MG63 (cell line): ENCODE data around the gene SLC22A15. TPM values are rescaled to one million over a fixed set of nuclear protein-coding genes. Genes with fewer than 3 reads are reported as not detected.
A peak's percentile ranks its signal among the peaks of the same experiment; 100 is the strongest.
"Not testable (repeated sequence)": the region's sequence is repeated elsewhere in the genome, so short reads cannot be mapped to it uniquely, and the experiment has no call there.

ENCODE experiments used
- DNase-seq: peaks from one replicate; pipeline ENCODE4 v3.0.0-alpha.2; 2020
- H3K27me3 ChIP-seq: fragments of 250-450 bp; sonication (Bioruptor Pico); 2 replicates; pipeline ENCODE4 v1.5.1; 2020; ENCODE audit warnings: mild to moderate bottlenecking, moderate library complexity
- H3K36me3 ChIP-seq: fragments of 250-450 bp; sonication (Bioruptor Pico); 2 replicates; pipeline ENCODE4 v1.5.1; 2020; ENCODE audit warnings: mild to moderate bottlenecking, moderate library complexity
- H3K4me3 ChIP-seq: fragments of 250-450 bp; sonication (Bioruptor Pico); 2 replicates; pipeline ENCODE4 v1.5.1; 2020; ENCODE audit warnings: mild to moderate bottlenecking, moderate library complexity
- H3K9me3 ChIP-seq: fragments of 250-450 bp; sonication (Bioruptor Pico); 2 replicates; pipeline ENCODE4 v1.5.1; 2020; ENCODE audit warnings: mild to moderate bottlenecking, moderate library complexity
- total RNA-seq: library from RNA; depleted of rRNA; stranded (reverse); fragments of >200 nt; shearing (Covaris generic); gene quantifications from 2 replicates; pipeline ENCODE4 v1.2.3, GENCODE V29; 2014; ENCODE audit warnings: low replicate concordance

The SLC22A15 gene
- total RNA-seq, 1 experiment from 2014 or later, result 0.46 TPM

GRCh38 chr1:115976921-115977498 is 697 bp downstream of the SLC22A15 start:
- DNase-seq, result peak; percentile 26
- no peaks in the 10 kb centered on the region for H3K9me3 ChIP-seq
- H3K36me3 ChIP-seq, result no peaks in the 10 kb centered on the region
- peak overlapping the region; percentile 59 for H3K4me3 ChIP-seq
- no peaks in the 10 kb centered on the region for H3K27me3 ChIP-seq

DNA sequence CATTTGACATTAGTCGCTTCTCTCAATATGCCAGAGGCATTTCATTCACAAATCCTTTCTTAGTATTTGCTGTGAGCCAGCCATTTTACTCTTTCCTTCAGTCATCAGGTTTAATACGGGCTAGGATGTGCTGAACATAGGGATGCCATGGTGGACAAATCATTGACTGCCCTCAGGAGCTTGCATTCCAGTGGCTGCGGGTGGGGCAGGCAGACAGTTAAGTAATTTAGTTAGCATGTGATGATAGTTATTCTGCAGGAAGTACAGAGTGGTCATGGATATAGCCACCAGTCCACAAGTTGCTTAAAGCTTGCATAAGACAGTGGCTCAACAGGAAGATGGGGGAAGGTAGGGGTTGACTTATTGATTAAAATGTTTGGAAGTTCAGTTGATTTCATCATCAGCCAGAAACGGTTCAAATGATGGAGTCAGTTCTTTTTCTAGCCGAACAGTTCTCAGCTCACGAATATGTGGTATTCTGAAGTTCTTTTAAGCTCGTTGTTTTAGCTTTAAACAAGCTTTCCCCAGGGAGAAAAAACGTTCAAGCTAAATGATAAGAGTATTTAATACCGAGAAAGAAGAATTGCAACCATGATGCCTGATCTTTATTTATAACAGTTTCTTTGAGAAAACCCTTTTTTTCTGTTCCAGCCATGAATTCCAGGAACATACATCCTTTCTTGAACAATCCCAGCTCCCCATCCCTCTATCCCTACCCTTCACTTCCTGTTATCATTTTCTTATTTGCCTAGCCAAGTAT is 1.4 kb downstream of the SLC22A15 start:
- H3K4me3 ChIP-seq, result peak overlapping the region; percentile 59
- peak; percentile 55 for DNase-seq
- H3K36me3 ChIP-seq, result no peaks in the 10 kb centered on the region

DNA sequence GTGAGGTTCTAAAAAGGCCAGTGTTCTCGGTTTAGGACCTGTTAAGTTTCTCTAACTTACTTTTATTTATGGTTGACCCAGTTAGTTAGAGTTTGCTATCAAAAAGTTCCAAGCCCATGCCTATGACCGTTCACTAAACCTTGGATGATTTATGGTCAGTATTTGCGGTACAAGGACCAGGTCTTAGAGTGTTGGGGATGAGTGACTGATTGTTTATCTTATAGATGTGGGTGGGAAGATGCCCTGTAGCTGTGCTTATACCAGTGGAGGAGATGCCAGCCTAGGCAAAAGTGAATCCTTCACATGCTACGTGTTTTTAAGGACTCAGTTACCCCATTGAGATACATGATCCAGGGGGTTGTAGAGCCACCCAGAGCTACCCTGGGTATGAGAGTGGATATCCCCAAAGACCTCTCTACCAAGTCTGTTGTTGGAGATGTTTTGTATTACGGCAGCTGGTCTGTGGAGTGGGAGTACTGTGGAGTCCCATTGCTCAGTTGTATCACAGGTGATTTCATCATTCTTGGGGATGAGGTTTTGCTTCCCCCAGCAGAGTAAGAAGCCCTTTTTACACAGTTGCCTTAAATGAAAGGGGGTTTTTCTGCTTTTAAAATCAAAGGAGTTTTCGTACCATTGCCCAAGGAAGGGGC is 2.1 kb downstream of the SLC22A15 start:
- no peaks in the 10 kb centered on the region for H3K9me3 ChIP-seq
- DNase-seq, result no peak
- H3K4me3 ChIP-seq, result no peak overlapping the region; the same call in 1 of the 2 replicates
- no peaks in the 10 kb centered on the region for H3K27me3 ChIP-seq
- H3K36me3 ChIP-seq, result no peaks in the 10 kb centered on the region

More for the DNA sequence above, 1.4 kb downstream of the SLC22A15 start:
- H3K9me3 ChIP-seq, result no peaks in the 10 kb centered on the region
- no peaks in the 10 kb centered on the region for H3K27me3 ChIP-seq

DNA sequence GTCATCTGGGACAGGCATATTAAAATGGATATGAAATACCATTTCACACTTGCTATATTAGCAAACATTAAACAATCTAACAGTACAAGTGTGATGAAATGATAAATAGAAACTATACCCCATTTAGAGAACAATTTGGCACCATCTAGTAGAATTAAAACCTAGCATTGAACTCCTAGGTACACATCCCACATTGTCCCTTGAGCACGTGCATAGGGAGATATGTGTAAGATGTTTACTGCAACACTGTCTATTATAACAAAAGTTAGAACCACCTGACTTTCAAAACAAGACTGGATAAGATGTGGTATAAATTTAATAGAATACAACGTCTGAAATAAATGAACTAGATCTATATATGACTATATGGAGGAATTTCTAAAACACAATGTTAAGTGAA is 3.8 kb downstream of the SLC22A15 start:
- Histone ChIP-seq H3K4me3 (no peak overlapping the region), H3K9me3 (no peaks in the 10 kb centered on the region), H3K27me3 (no peaks in the 10 kb centered on the region), H3K36me3 (no peaks in the 10 kb centered on the region)
- no peak for DNase-seq

- Histone ChIP-seq H3K9me3 (no peaks in the 10 kb centered on the region), H3K4me3 (no peak overlapping the region), H3K27me3 (no peaks in the 10 kb centered on the region), H3K36me3 (no peaks in the 10 kb centered on the region)
- DNase-seq, result peak; percentile 46
Observed at GRCh38 chr1:115980998-115981993, 5.0 kb downstream of the SLC22A15 start.

DNA sequence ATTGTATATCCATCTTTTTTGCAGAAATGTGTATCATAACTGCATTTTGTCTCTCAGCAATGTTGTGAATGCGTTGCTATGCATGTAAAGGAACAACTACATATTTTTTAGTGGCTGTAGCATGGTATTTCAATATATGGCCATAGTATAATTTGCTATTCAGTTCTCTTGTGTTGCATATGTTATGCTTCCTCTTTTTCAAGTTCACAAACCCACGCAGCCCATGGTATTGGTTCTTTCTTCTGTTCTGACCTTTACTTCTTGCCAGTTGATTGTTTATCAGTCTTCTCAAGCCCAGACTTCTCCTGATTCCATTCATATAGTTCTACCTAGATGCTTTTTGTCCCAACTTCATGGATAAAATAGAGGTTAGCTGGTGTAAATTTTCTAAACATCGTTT is 6.1 kb downstream of the SLC22A15 start:
- Histone ChIP-seq H3K27me3 (no peaks in the 10 kb centered on the region), H3K4me3 (no peak overlapping the region), H3K36me3 (no peaks in the 10 kb centered on the region), H3K9me3 (no peaks in the 10 kb centered on the region)
- DNase-seq, result no peak

- Histone ChIP-seq H3K4me3 (no peak overlapping the region), H3K36me3 (no peaks in the 10 kb centered on the region), H3K27me3 (no peaks in the 10 kb centered on the region), H3K9me3 (no peaks in the 10 kb centered on the region)
- DNase-seq, result no peak
Observed at GRCh38 chr1:115983584-115983983, 7.3 kb downstream of the SLC22A15 start.

DNA sequence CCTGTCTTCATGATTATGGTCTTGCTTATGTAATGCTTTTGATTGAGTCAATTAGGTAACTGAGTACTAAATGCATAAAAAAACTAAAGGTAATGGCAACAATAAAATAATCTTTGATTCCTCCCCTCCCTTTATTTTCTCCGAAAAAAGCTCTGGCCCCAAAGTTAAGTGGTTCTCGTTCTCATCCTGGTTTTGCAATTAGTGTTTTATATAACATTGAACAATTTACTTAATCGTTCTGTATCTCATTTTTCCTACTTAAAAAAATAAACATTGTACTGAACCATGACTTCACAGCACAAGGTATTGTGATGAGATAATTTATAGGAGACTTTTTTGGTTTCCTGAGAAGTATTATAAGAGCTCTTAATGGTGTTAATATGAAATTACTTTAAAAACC is 11.3 kb downstream of the SLC22A15 start:
- Histone ChIP-seq H3K9me3 (no peaks in the 10 kb centered on the region; the same call in 1 of the 2 replicates), H3K36me3 (no peaks in the 10 kb centered on the region)
- DNase-seq, result no peak

DNA sequence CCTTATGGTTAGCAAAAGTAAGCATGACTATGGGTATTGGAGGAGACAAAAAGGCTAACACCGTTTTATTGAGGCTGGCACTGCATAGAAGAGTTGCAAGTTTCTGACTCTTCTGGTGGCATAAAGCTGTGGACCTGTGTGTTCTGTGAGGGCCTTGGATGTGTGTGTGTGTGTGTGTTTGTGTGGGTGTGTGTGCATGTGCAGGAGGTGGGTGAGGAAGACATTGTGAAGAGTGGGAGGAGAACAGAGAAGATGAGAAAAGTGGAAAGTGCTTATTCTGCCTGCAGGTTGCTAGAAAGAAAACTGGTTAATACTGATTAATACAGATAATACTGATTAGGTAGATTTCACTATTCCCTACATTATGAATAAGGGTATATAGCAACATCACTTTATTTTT is 12.6 kb downstream of the SLC22A15 start:
- Histone ChIP-seq H3K9me3 (no peaks in the 10 kb centered on the region; the same call in 1 of the 2 replicates), H3K4me3 (no peak overlapping the region)
- no peak for DNase-seq

More for the DNA sequence above, 11.3 kb downstream of the SLC22A15 start:
- Histone ChIP-seq H3K27me3 (no peaks in the 10 kb centered on the region), H3K4me3 (no peak overlapping the region)

DNA sequence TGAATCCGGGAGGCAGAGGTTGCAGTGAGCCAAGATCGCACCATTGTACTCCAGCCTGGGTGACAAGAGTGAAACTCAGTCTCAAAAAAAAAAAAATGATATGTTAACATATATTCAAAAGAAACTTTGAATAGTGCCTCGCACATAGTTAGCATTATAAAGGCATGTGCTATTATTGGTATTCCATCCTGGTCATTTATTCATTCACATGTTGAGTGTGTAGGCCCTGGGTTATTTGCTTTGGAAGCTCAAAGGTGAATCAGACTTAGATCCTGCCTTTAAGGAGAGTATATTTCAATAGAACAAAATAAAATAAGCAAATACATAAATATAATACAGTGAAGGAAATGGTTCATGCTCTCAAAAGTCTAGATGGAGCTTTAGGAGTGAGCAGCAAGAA is 13.4 kb downstream of the SLC22A15 start:
- DNase-seq, result no peak
- Histone ChIP-seq H3K9me3 (no peaks in the 10 kb centered on the region; the same call in 1 of the 2 replicates), H3K4me3 (no peak overlapping the region), H3K36me3 (no peaks in the 10 kb centered on the region), H3K27me3 (no peaks in the 10 kb centered on the region)

More for the DNA sequence above, 12.6 kb downstream of the SLC22A15 start:
- H3K27me3 ChIP-seq, result no peaks in the 10 kb centered on the region
- no peaks in the 10 kb centered on the region for H3K36me3 ChIP-seq

DNA sequence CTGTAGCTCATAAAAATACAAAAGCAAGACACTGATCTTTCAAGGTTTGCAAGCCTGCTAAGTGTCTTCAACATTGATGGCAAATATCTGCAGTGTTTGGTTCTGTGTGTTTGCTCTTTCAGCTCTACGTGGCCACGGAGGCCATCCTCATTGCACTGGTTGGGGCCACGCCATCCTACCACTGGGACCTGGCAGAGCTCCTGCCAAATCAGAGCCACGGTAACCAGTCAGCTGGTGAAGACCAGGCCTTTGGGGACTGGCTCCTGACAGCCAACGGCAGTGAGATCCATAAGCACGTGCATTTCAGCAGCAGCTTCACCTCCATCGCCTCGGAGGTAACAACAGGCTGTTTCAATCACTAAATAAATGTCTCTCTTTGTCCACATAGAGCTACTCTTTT is 15.6 kb downstream of the SLC22A15 start:
- no peak for DNase-seq
- H3K27me3 ChIP-seq, result no peaks in the 10 kb centered on the region
- H3K4me3 ChIP-seq, result no peak overlapping the region
- no peaks in the 10 kb centered on the region for H3K36me3 ChIP-seq
- H3K9me3 ChIP-seq, result no peaks in the 10 kb centered on the region; the same call in 1 of the 2 replicates

DNA sequence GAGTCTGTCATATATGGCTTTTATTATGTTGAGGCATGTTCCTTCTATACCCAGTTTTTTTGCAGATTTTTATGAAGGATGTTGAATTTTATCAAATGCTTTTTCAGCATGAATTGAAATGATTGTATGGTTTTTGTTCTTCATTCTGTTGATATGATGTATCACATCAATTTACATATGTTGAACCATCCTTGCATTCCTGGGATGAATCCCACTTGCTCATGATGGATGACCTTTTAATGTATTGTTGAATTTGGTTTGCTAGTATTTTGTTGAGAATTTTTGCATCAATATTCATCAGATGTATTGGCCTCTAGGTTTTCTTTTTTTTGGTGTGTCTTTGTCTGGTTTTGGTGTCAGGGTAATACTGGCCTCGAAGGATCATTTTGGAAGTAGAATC is 21.6 kb downstream of the SLC22A15 start:
- H3K36me3 ChIP-seq, DNase-seq, H3K4me3 ChIP-seq, H3K27me3 ChIP-seq: not testable (repeated sequence)
- H3K9me3 ChIP-seq, result peaks cover 14% of the 10 kb centered on the region

- Histone ChIP-seq H3K27me3 (no peaks in the 10 kb centered on the region), H3K36me3 (no peaks in the 10 kb centered on the region), H3K4me3 (no peak overlapping the region), H3K9me3 (peaks cover 18% of the 10 kb centered on the region)
- DNase-seq, result no peak
Observed at GRCh38 chr1:116001739-116002487, 25.6 kb downstream of the SLC22A15 start.

- H3K9me3 ChIP-seq, result peaks cover 14% of the 10 kb centered on the region
- H3K27me3 ChIP-seq, result no peaks in the 10 kb centered on the region
- no peak for DNase-seq
- H3K4me3 ChIP-seq, result no peak overlapping the region
- H3K36me3 ChIP-seq, result no peaks in the 10 kb centered on the region
Observed at GRCh38 chr1:116002781-116003420, 26.6 kb downstream of the SLC22A15 start.

DNA sequence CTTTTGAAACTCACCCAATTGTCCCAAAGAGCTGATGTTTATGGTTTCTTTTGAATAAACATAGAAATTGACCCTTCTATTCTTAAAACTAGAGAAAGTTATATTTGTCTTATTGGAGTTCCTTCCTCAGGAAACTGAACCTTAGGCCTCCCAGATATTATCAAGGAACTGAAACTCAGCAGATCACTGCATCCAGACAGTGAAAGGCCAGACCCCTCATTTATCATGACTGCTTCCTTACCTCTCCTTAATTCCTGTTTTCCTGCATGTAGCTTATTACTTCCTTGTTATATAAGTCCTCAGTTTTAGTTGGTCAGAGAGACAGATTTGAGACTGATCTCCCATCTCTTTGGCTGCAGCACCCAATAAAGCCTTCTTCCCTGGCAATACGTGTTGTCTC is 27.5 kb downstream of the SLC22A15 start:
- Histone ChIP-seq H3K36me3 (no peaks in the 10 kb centered on the region), H3K4me3 (no peak overlapping the region), H3K27me3 (no peaks in the 10 kb centered on the region), H3K9me3 (peaks cover 5% of the 10 kb centered on the region; the same call in 1 of the 2 replicates)
- no peak for DNase-seq
